ENCODE results near the gene ITGB1. TPM values are rescaled to one million over a fixed set of nuclear protein-coding genes. Genes with fewer than 3 reads are reported as not detected.

ITGB1 gene
- total RNA-seq, 2 donors from 2014 or later, result 164 to 259 TPM

DNA sequence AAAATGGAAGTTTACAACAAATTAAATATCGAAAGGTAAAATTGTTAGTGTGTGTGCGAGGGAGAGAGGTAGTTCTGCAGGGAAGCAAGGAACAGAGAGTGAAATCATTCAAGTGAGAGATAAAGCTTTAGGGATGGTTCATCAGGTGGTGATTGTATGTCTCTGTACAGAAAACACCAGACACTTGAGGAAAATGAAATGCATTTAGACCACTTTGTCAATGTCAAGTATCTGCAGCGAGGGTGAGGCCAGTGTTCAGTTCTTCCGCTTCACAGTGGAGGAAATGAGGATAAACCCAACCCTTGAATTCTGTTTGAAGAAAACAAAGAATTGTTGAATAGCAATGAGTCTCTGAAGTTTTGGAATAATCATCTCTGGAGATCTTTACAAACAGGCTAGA, 14.4 kb upstream of the ITGB1 start:
- H3K4me1 ChIP-seq, result peaks cover 18% of the 10 kb centered on the region
- TF ChIP-seq, protein P1, sequence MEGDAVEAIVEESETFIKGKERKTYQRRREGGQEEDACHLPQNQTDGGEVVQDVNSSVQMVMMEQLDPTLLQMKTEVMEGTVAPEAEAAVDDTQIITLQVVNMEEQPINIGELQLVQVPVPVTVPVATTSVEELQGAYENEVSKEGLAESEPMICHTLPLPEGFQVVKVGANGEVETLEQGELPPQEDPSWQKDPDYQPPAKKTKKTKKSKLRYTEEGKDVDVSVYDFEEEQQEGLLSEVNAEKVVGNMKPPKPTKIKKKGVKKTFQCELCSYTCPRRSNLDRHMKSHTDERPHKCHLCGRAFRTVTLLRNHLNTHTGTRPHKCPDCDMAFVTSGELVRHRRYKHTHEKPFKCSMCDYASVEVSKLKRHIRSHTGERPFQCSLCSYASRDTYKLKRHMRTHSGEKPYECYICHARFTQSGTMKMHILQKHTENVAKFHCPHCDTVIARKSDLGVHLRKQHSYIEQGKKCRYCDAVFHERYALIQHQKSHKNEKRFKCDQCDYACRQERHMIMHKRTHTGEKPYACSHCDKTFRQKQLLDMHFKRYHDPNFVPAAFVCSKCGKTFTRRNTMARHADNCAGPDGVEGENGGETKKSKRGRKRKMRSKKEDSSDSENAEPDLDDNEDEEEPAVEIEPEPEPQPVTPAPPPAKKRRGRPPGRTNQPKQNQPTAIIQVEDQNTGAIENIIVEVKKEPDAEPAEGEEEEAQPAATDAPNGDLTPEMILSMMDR (IDR thresholded peaks at IDR 0.05), result no peak
- TF ChIP-seq POLR2A (IDR thresholded peaks at IDR 0.05), result no peak
- peak overlapping the region in 2 of 4 donors; percentile 37 to 46 for H3K27ac ChIP-seq
- no peaks in the 10 kb centered on the region for H3K36me3 ChIP-seq (replicated peaks in 1 of 2; ENCODE audit: insufficient read depth in 1 of 2, low read depth in 2 of 2)
- DNase-seq (no peak), ATAC-seq (no peak)
- no peaks in the 10 kb centered on the region for H3K27me3 ChIP-seq
- H3K9me3 ChIP-seq, result no peaks in the 10 kb centered on the region
- intact Hi-C loops (cut with DNase I), result no loop called here
- WGBS, 2 donors, result 74 to 79% methylated on average over 4 of the region's 4 CpGs
- H3K4me3 ChIP-seq, result no peak overlapping the region

DNA sequence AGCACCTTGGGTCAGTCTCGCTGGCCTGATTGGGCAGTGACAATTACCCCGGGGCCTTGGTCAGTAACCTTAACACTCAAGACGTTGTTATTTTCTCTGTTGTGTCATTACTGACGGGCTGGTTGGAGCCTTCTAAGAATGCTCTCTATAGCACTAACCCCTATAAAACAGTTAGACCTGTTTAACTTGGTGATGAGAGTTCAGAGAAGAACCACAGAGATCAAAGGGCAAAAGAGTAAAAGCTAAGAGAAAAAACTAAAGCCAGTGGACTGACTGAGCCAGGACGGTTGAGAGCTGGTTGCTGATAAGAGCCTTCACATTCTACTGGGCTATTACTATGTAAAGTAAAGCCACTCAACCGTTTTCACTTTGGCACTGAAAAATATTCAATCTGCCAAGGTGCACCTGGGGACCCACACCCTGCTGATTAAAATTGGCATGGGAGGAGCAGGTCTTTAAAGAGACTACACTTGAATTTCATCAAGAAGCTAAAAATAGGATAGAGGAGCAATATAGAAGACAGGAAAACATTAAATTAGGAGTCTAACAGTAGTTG, 13.6 kb upstream of the ITGB1 start:
- TF ChIP-seq, protein P1 (IDR thresholded peaks at IDR 0.05), result no peak
- no peak for TF ChIP-seq POLR2A (IDR thresholded peaks at IDR 0.05)
- Histone ChIP-seq H3K9me3 (no peaks in the 10 kb centered on the region), H3K27ac (peak overlapping the region in 3 of 4 donors; percentile 37 to 58 (median 46)), H3K27me3 (no peaks in the 10 kb centered on the region), H3K36me3 (replicated peaks in 1 of 2; ENCODE audit: insufficient read depth in 1 of 2, low read depth in 2 of 2) (no peaks in the 10 kb centered on the region), H3K4me3 (no peak overlapping the region), H3K4me1 (peaks cover 18% of the 10 kb centered on the region)
- ATAC-seq (peak; percentile 90), DNase-seq (peak; percentile 35 to 68 (median 50))
- intact Hi-C loops (cut with DNase I), result no loop called here
- 23 to 24% methylated on average over 6 of the region's 6 CpGs for WGBS, 2 donors

- intact Hi-C loops (cut with DNase I), result no loop called here
- Histone ChIP-seq H3K4me1 (peaks cover 18% of the 10 kb centered on the region), H3K4me3 (no peak overlapping the region), H3K9me3 (no peaks in the 10 kb centered on the region), H3K27ac (peak overlapping the region in 1 of 4 donors; percentile 37), H3K27me3 (no peaks in the 10 kb centered on the region), H3K36me3 (replicated peaks in 1 of 2; ENCODE audit: insufficient read depth in 1 of 2, low read depth in 2 of 2) (no peaks in the 10 kb centered on the region)
- ATAC-seq (no peak), DNase-seq (no peak)
- 89 to 90% methylated on average over 2 of the region's 2 CpGs for WGBS, 2 donors
- no peak for TF ChIP-seq POLR2A (IDR thresholded peaks at IDR 0.05)
- TF ChIP-seq, protein P1 (IDR thresholded peaks at IDR 0.05), result no peak
Observed at GRCh38 chr10:32970910-32971309, 12.9 kb upstream of the ITGB1 start.

- H3K27me3 ChIP-seq, result no peaks in the 10 kb centered on the region
- no peaks in the 10 kb centered on the region for H3K36me3 ChIP-seq (replicated peaks in 1 of 2; ENCODE audit: insufficient read depth in 1 of 2, low read depth in 2 of 2)
- TF ChIP-seq, protein P1 (IDR thresholded peaks at IDR 0.05), result no peak
- no peak for TF ChIP-seq POLR2A (IDR thresholded peaks at IDR 0.05)
- 89 to 93% methylated on average over 3 of the region's 3 CpGs for WGBS, 2 donors
- H3K27ac ChIP-seq, result no peak overlapping the region
- intact Hi-C loops (cut with DNase I), result no loop called here
- ATAC-seq, result no peak
- peaks cover 30% of the 10 kb centered on the region for H3K4me1 ChIP-seq
- no peak for DNase-seq
- H3K4me3 ChIP-seq, result no peak overlapping the region
- H3K9me3 ChIP-seq, result no peaks in the 10 kb centered on the region
Observed at GRCh38 chr10:32964270-32964669, 6.2 kb upstream of the ITGB1 start.

DNA sequence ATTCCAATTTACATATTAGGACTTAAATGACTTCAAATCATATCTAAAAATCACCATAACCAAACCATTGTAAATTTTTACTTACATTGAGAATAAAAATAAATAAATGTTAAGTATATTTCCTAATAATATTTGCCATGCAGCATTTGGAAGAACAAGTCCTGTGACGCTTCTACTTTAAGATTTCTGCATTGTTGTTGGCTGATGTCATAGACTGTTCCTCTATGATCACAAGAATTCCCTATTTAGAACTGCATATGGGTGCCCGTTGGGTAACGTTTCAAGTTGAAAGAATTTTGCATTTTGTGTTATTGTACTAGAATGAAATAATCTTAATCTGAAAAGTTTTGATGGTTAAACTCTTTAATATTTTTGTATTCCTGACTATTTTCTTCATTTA, 5.1 kb upstream of the ITGB1 start:
- WGBS, 2 donors, result 19 to 28% methylated on average over 3 of the region's 3 CpGs
- Histone ChIP-seq H3K4me1 (peaks cover 32% of the 10 kb centered on the region), H3K36me3 (replicated peaks in 1 of 2; ENCODE audit: insufficient read depth in 1 of 2, low read depth in 2 of 2) (no peaks in the 10 kb centered on the region), H3K4me3 (no peak overlapping the region), H3K9me3 (no peaks in the 10 kb centered on the region), H3K27me3 (no peaks in the 10 kb centered on the region), H3K27ac (no peak overlapping the region)
- TF ChIP-seq, protein P1 (IDR thresholded peaks at IDR 0.05), result no peak
- no peak for TF ChIP-seq POLR2A (IDR thresholded peaks at IDR 0.05)
- ATAC-seq (no peak), DNase-seq (no peak)
- intact Hi-C loops (cut with DNase I), result no loop called here

Data from body of pancreas (tissue), 4 donors.